ENCODE data around the gene ZNF765. TPM values are rescaled to one million over a fixed set of nuclear protein-coding genes. Genes with fewer than 3 reads are reported as not detected.

The ZNF765 gene
- total and polyA plus RNA-seq, 2 experiments from 2014 or later, result 4.6 to 6.3 TPM

DNA sequence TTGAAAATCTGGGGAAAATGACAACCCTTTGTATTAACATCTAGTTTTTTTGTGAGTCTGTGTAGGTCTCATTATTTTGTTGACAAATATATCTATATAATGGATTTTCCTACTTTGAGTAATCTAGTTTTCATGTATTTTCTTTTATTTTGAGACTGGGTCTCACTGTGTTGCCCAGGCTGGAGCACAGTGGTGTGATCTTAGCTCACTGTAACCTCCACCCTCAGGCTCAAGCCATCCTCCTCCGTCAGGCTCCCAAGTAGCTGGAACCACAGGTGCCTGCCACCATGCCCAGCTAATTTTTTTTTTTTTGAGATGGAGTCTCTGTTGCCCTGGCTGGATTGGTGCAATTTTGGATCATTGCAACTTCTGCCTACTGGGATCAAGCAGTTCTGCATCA is 20.2 kb upstream of the ZNF765 start:
- no peak for DNase-seq
- Histone ChIP-seq H2AFZ (no peak overlapping the region), H3K4me2 (ENCODE audit: unreplicated experiment) (no peak overlapping the region), H3K27ac (no peak overlapping the region), H3K9me3 (ENCODE audit: low read depth) (no peaks in the 10 kb centered on the region), H3K9ac (no peak overlapping the region), H3K27me3 (replicated peaks; ENCODE audit: insufficient read depth) (no peaks in the 10 kb centered on the region), H3K9me2 (ENCODE audit: insufficient read depth) (no peaks in the 10 kb centered on the region), H3F3A (ENCODE audit: insufficient read depth) (no peaks in the 10 kb centered on the region), H4K20me1 (ENCODE audit: insufficient read depth) (no peaks in the 10 kb centered on the region), H3K36me3 (ENCODE audit: low read depth) (peaks cover 5% of the 10 kb centered on the region; the same call in 1 of the 2 replicates), H3K4me3 (no peak overlapping the region), H3K79me2 (ENCODE audit: insufficient read depth) (no peaks in the 10 kb centered on the region), H3K4me1 (ENCODE audit: insufficient read depth) (no peaks in the 10 kb centered on the region)
- in situ Hi-C loops (cut with MboI), result no loop called here
- WGBS, 2 experiments (ENCODE audit: low coverage in 1 of 2, low lambda C conversion rate in 2 of 2, missing lambda C conversion rate in 2 of 2), result 86 to 87% methylated on average over 1 of the region's 1 CpG
- TF ChIP-seq EZH2 (IDR thresholded peaks at IDR 0.05; ENCODE audit: insufficient read depth, poor library complexity, severe bottlenecking) (no peak), EZH2phosphoT487 (IDR thresholded peaks at IDR 0.05; ENCODE audit: insufficient read depth, low read depth) (no peak)

DNA sequence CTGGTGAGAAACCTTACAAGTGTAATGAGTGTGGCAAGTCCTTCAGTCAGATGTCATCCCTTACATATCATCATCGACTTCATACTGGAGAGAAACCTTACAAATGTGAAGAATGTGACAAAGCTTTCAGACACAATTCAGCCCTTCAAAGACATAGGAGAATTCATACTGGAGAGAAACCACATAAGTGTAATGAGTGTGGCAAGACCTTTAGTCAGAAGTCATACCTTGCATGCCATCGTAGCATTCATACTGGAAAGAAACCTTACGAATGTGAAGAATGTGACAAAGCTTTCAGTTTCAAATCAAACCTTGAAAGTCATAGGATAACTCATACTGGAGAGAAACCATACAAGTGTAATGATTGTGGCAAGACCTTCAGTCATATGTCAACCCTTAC is 13.6 kb upstream of the ZNF765 start:
- no peak for TF ChIP-seq EZH2phosphoT487 (IDR thresholded peaks at IDR 0.05; ENCODE audit: insufficient read depth, low read depth)
- no peak for TF ChIP-seq EZH2 (IDR thresholded peaks at IDR 0.05; ENCODE audit: insufficient read depth, poor library complexity, severe bottlenecking)
- Histone ChIP-seq H3K36me3 (ENCODE audit: low read depth) (peaks cover 25% of the 10 kb centered on the region), H4K20me1 (ENCODE audit: insufficient read depth) (no peaks in the 10 kb centered on the region), H3K9ac (no peak overlapping the region), H3K4me2 (ENCODE audit: unreplicated experiment) (no peak overlapping the region), H3K79me2 (ENCODE audit: insufficient read depth) (no peaks in the 10 kb centered on the region), H3K4me3 (no peak overlapping the region), H3K4me1 (ENCODE audit: insufficient read depth) (no peaks in the 10 kb centered on the region), H2AFZ (no peak overlapping the region), H3K9me3 (ENCODE audit: low read depth) (peaks cover 5% of the 10 kb centered on the region), H3F3A (ENCODE audit: insufficient read depth) (no peaks in the 10 kb centered on the region), H3K27me3 (replicated peaks; ENCODE audit: insufficient read depth) (no peaks in the 10 kb centered on the region), H3K9me2 (ENCODE audit: insufficient read depth) (no peaks in the 10 kb centered on the region), H3K27ac (no peak overlapping the region)
- in situ Hi-C loops (cut with MboI), result no loop called here
- WGBS, 2 experiments (ENCODE audit: low coverage in 1 of 2, low lambda C conversion rate in 2 of 2, missing lambda C conversion rate in 2 of 2), result 96% methylated on average over 3 of the region's 3 CpGs
- DNase-seq, result no peak

DNA sequence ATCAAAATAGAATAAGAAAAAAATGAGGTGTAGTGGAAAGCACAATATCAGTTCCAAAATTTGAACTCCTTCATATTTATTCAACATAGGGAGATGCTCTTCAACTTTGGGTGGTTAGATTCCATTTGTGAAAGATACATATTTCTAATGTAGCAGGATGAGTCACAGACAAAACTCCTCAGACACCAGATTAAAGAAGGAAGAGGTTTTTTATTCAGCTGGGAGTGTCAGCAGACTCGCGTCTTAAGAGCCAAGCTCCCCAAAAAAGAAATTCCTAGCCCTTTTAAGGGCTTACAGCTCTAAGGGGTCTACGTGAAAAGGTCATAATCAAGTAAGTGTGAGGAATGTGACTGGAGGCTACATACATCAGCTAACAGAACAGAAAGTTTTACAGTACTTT is 6.8 kb upstream of the ZNF765 start:
- H3K4me3 ChIP-seq, result no peak overlapping the region
- peak; percentile 24 for DNase-seq
- no peaks in the 10 kb centered on the region for H4K20me1 ChIP-seq (ENCODE audit: insufficient read depth)
- no peak overlapping the region for H3K9ac ChIP-seq
- H3K9me3 ChIP-seq (ENCODE audit: low read depth), result peaks cover 5% of the 10 kb centered on the region
- H3K4me1 ChIP-seq (ENCODE audit: insufficient read depth), result no peaks in the 10 kb centered on the region
- in situ Hi-C loops (cut with MboI), result no loop called here
- H3K4me2 ChIP-seq (ENCODE audit: unreplicated experiment), result no peak overlapping the region
- no peaks in the 10 kb centered on the region for H3K9me2 ChIP-seq (ENCODE audit: insufficient read depth)
- H3K36me3 ChIP-seq (ENCODE audit: low read depth), result no peaks in the 10 kb centered on the region
- no peaks in the 10 kb centered on the region for H3F3A ChIP-seq (ENCODE audit: insufficient read depth)
- H3K27ac ChIP-seq, result no peak overlapping the region
- 83 to 92% methylated on average over 3 of the region's 3 CpGs for WGBS, 2 experiments (ENCODE audit: low coverage in 1 of 2, low lambda C conversion rate in 2 of 2, missing lambda C conversion rate in 2 of 2)
- TF ChIP-seq EZH2phosphoT487 (IDR thresholded peaks at IDR 0.05; ENCODE audit: insufficient read depth, low read depth) (no peak), EZH2 (IDR thresholded peaks at IDR 0.05; ENCODE audit: insufficient read depth, poor library complexity, severe bottlenecking) (no peak)
- no peaks in the 10 kb centered on the region for H3K27me3 ChIP-seq (replicated peaks; ENCODE audit: insufficient read depth)
- H3K79me2 ChIP-seq (ENCODE audit: insufficient read depth), result no peaks in the 10 kb centered on the region
- no peak overlapping the region for H2AFZ ChIP-seq

DNA sequence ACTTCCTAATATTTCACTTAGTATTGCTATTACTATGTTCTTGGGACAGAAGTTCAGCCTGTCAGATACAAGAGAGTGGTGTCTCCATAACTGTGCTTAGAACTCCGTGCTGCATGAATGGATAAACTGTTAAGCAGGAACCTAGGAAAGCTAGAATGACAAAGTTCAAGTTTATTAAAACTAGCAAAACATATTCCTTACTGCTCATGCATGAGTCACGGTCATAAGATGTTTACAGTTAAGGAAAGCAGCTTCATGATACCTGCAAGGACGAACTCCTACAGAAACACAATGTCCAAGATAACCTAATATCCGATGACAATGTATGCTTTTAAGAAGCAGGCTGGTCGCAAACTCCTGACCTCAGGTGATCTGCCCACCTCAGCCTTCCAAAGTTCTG is 6.0 kb upstream of the ZNF765 start:
- Histone ChIP-seq H3F3A (ENCODE audit: insufficient read depth) (peaks cover 5% of the 10 kb centered on the region), H3K36me3 (ENCODE audit: low read depth) (no peaks in the 10 kb centered on the region), H3K9me3 (ENCODE audit: low read depth) (peaks cover 5% of the 10 kb centered on the region), H3K79me2 (ENCODE audit: insufficient read depth) (no peaks in the 10 kb centered on the region), H3K4me1 (ENCODE audit: insufficient read depth) (peaks cover 1% of the 10 kb centered on the region; the same call in 1 of the 2 replicates), H3K9ac (no peak overlapping the region), H2AFZ (no peak overlapping the region), H3K27ac (no peak overlapping the region), H4K20me1 (ENCODE audit: insufficient read depth) (no peaks in the 10 kb centered on the region), H3K27me3 (replicated peaks; ENCODE audit: insufficient read depth) (no peaks in the 10 kb centered on the region), H3K4me3 (no peak overlapping the region), H3K4me2 (ENCODE audit: unreplicated experiment) (no peak overlapping the region), H3K9me2 (ENCODE audit: insufficient read depth) (no peaks in the 10 kb centered on the region)
- WGBS, 2 experiments (ENCODE audit: low coverage in 1 of 2, low lambda C conversion rate in 2 of 2, missing lambda C conversion rate in 2 of 2), result 77 to 80% methylated on average over 5 of the region's 5 CpGs
- TF ChIP-seq EZH2phosphoT487 (IDR thresholded peaks at IDR 0.05; ENCODE audit: insufficient read depth, low read depth) (no peak), EZH2 (IDR thresholded peaks at IDR 0.05; ENCODE audit: insufficient read depth, poor library complexity, severe bottlenecking) (no peak)
- in situ Hi-C loops (cut with MboI), result no loop called here
- DNase-seq, result no peak

DNA sequence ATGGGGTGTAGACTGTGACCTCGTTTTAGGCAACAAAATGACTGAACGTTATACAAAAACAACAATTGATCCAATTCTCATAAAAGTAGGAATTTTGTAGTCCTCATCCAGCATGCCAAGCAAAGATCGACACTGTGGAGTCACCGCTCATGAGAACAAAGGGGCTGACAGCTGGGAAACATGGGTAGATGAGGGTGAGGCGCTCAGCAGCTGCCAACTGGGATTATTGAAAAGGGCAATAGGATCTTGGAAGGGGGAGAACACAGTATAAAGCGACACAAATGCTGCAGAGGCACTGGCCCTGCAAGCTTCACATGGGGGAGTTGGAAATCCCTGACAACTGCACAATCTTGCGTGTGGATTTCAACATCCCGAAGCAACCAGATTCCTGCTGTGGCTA is 5.4 kb upstream of the ZNF765 start:
- no peak for DNase-seq

More for the DNA sequence above, 5.4 kb upstream of the ZNF765 start:
- no peak overlapping the region for H3K9ac ChIP-seq
- peaks cover 7% of the 10 kb centered on the region; the same call in 1 of the 2 replicates for H3K4me1 ChIP-seq (ENCODE audit: insufficient read depth)
- no peaks in the 10 kb centered on the region for H3K27me3 ChIP-seq (replicated peaks; ENCODE audit: insufficient read depth)
- no peak overlapping the region for H2AFZ ChIP-seq
- H3K79me2 ChIP-seq (ENCODE audit: insufficient read depth), result no peaks in the 10 kb centered on the region
- TF ChIP-seq EZH2 (IDR thresholded peaks at IDR 0.05; ENCODE audit: insufficient read depth, poor library complexity, severe bottlenecking) (no peak), EZH2phosphoT487 (IDR thresholded peaks at IDR 0.05; ENCODE audit: insufficient read depth, low read depth) (no peak)
- no peaks in the 10 kb centered on the region for H3K9me2 ChIP-seq (ENCODE audit: insufficient read depth)
- 73 to 76% methylated on average over 8 of the region's 8 CpGs for WGBS, 2 experiments (ENCODE audit: low coverage in 1 of 2, low lambda C conversion rate in 2 of 2, missing lambda C conversion rate in 2 of 2)
- peaks cover 9% of the 10 kb centered on the region for H3F3A ChIP-seq (ENCODE audit: insufficient read depth)
- H4K20me1 ChIP-seq (ENCODE audit: insufficient read depth), result no peaks in the 10 kb centered on the region
- H3K9me3 ChIP-seq (ENCODE audit: low read depth), result peaks cover 3% of the 10 kb centered on the region
- H3K4me3 ChIP-seq, result no peak overlapping the region
- H3K4me2 ChIP-seq (ENCODE audit: unreplicated experiment), result no peak overlapping the region
- H3K27ac ChIP-seq, result no peak overlapping the region
- in situ Hi-C loops (cut with MboI), result no loop called here
- no peaks in the 10 kb centered on the region for H3K36me3 ChIP-seq (ENCODE audit: low read depth)

Measured in GM23248 (cell line).